ENCODE data around the gene MBD5.

Gene MBD5

DNA sequence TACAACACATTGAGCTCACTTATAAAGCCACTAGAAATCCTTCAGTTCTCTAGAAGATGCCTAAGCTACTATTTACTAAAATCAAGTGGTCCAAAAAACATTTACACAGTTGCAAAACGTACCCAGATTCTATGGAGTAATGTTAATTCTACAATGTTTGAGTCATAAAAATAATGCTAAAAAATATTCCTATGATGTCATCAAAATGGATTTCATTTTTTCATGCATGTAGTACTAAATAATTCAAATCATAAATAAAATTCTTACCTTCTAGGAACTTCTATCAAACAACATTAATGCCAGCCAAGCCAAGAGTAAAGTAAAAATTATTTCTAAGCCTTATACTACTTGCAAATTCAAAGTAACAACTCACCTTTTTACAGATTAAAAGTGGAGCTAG, 454.7 kb downstream of the MBD5 start:
- Mint-ChIP-seq H3K27me3 (no peaks in the 10 kb centered on the region), H3K36me3 (no peaks in the 10 kb centered on the region), H3K9me3 (no peaks in the 10 kb centered on the region), H3K4me1 (no peaks in the 10 kb centered on the region), H3K4me3 (no peak overlapping the region), H3K27ac (no peak overlapping the region)
- DNase-seq (no peak), ATAC-seq (replicated peaks) (no peak)

DNA sequence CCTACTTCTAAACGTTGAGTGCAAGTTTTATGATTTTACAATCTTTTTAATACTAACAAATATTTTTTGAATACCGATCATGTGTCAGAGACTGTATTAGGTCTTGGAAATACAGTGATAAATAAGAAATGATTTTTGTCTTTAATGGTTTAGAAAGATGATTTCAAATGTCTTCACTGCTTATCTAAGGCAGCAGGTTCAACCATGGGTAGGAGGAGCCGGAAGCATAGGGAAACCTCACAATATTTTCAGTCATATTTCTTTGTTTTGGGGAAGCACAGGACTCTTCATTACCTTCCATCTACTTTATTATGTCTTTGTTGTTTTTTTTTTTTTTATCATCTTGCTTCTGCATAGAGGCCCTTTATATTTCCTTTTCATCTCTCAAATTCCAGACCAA, 458.5 kb downstream of the MBD5 start:
- no peak overlapping the region for H3K4me3 Mint-ChIP-seq
- H3K36me3 Mint-ChIP-seq: peaks cover 8 to 9% of the 10 kb centered on the region in 2 donors
- DNase-seq (no peak), ATAC-seq (replicated peaks) (no peak)
- no peak overlapping the region for H3K27ac Mint-ChIP-seq
- H3K9me3 Mint-ChIP-seq: peaks cover 7 to 9% of the 10 kb centered on the region in 2 donors
- H3K4me1 Mint-ChIP-seq: peaks cover 8 to 18% of the 10 kb centered on the region in 2 donors
- H3K27me3 Mint-ChIP-seq: no peaks in the 10 kb centered on the region

DNA sequence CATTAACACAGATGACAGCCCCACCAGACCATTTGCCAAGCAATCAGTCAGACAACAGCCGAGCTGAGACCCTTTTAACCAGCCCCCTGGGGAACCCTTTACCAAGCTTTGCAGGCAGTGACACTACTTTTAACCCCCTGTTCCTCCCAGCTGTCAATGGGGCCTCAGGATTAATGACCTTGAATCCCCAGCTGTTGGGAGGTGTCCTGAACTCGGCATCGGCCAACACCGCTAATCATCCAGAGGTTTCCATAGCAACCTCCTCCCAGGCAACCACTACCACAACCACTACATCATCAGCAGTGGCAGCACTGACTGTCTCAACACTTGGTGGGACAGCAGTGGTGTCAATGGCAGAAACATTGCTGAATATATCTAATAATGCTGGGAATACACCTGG, 462.8 kb downstream of the MBD5 start:
- H3K27ac Mint-ChIP-seq: peak overlapping the region; percentile 31
- ATAC-seq (replicated peaks): no peak
- H3K27me3 Mint-ChIP-seq: no peaks in the 10 kb centered on the region
- peaks cover 8 to 16% of the 10 kb centered on the region in 2 donors for H3K36me3 Mint-ChIP-seq
- no peak for DNase-seq
- peaks cover 8 to 19% of the 10 kb centered on the region in 2 donors for H3K4me1 Mint-ChIP-seq
- H3K4me3 Mint-ChIP-seq: no peak overlapping the region
- H3K9me3 Mint-ChIP-seq: peaks cover 7 to 9% of the 10 kb centered on the region in 2 donors

DNA sequence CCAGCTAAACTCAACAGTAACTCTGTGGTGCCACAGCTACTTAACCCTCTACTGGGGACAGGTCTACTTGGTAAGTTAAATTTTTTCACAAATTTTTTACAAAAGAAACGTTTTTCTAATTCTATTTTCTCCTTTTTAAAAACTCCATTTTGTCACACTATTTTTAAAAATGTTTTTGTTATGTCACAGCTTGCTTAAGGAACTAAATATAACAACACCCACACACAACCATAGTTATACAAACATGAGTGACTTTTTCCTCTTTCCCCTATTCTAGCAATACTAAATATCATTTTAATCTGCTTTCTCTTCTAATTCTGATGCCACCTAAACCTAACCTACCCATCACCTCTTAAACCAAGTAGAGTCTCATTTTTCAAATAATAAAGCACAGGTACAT, 463.2 kb downstream of the MBD5 start:
- ATAC-seq (replicated peaks) (no peak), DNase-seq (no peak)
- Mint-ChIP-seq H3K27ac (no peak overlapping the region), H3K36me3 (peaks cover 8 to 16% of the 10 kb centered on the region in 2 donors), H3K27me3 (no peaks in the 10 kb centered on the region), H3K9me3 (peaks cover 7 to 9% of the 10 kb centered on the region in 2 donors), H3K4me3 (no peak overlapping the region), H3K4me1 (peaks cover 8 to 19% of the 10 kb centered on the region in 2 donors)

DNA sequence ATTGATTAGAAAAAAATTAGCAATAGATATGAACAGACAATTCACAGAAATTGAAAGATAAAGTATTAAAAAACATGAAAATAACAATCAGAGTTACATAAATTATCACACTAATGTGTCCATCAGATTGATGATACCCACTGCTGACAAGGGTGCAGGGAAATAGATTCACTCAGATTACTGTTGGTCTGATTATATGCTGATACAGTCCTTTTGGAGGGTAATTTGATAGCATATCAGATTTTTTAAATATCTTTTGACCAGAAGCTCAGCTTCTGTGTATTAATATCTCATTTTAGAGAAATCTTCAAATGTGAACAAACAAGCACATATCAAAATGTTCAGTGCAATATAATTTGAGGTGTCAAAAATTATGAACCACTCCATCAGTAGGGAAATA, 465.8 kb downstream of the MBD5 start:
- H3K4me3 Mint-ChIP-seq: no peak overlapping the region
- DNase-seq: no peak
- ATAC-seq (replicated peaks): no peak
- peaks cover 7 to 9% of the 10 kb centered on the region in 2 donors for H3K9me3 Mint-ChIP-seq
- peaks cover 8 to 19% of the 10 kb centered on the region in 2 donors for H3K4me1 Mint-ChIP-seq
- no peak overlapping the region for H3K27ac Mint-ChIP-seq
- no peaks in the 10 kb centered on the region for H3K27me3 Mint-ChIP-seq
- H3K36me3 Mint-ChIP-seq: peaks cover 10 to 31% of the 10 kb centered on the region in 2 donors

DNA sequence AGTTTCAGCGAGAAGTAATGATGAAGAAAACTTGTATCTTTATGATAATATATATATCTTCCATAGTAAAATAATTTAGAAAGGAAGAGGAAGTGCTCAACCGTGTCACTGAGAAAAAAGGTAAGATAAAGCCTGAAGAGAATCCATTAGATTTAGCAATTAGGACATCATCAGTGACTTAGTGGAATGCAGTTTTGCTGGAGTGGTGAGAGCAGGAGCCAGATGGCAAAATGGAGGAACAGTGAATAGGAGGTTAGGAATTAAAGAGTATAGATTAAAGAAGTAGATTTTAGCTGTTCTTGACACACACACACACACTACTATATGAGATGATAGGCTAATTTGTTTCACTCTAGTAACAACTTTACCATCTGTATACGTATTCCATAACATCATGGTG, 466.5 kb downstream of the MBD5 start:
- ATAC-seq (replicated peaks): no peak
- H3K27me3 Mint-ChIP-seq: no peaks in the 10 kb centered on the region
- peaks cover 10 to 31% of the 10 kb centered on the region in 2 donors for H3K36me3 Mint-ChIP-seq
- peaks cover 8 to 19% of the 10 kb centered on the region in 2 donors for H3K4me1 Mint-ChIP-seq
- peaks cover 7 to 9% of the 10 kb centered on the region in 2 donors for H3K9me3 Mint-ChIP-seq
- DNase-seq: no peak
- H3K4me3 Mint-ChIP-seq: no peak overlapping the region
- H3K27ac Mint-ChIP-seq: no peak overlapping the region

DNA sequence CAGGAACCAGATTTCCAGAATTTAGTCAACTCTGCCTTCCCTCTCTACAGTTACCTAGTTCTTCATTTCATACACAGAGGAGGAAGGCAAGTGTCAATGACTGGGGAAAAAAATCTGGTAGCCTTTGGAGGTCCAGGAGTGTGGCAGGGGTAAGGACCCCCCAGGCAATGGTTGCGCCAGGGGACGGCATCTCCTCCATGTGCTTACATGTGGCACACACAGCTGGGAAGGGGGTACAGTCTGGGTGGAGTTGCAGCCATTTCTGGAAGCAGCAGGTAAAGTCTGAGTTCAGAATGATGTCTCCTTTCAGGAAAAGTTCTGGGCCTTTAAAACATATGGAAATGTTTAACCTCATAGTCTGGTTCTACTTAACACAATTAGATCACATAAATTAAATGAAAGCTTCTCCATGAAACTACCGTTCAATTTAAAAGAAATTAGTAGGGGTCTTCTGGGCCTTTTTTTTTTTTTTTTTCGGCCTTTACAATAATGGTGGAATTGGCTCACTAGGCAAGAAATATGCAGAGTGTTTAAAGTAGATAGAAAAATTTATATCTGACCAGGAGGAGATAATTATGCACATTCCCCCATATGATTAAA, 470.0 kb downstream of the MBD5 start:
- Mint-ChIP-seq H3K9me3 (no peaks in the 10 kb centered on the region), H3K27ac (no peak overlapping the region), H3K4me3 (no peak overlapping the region), H3K4me1 (peaks cover 15 to 26% of the 10 kb centered on the region in 2 donors), H3K27me3 (no peaks in the 10 kb centered on the region), H3K36me3 (peaks cover 3 to 22% of the 10 kb centered on the region in 2 donors)
- ATAC-seq (replicated peaks): no peak
- DNase-seq: no peak

DNA sequence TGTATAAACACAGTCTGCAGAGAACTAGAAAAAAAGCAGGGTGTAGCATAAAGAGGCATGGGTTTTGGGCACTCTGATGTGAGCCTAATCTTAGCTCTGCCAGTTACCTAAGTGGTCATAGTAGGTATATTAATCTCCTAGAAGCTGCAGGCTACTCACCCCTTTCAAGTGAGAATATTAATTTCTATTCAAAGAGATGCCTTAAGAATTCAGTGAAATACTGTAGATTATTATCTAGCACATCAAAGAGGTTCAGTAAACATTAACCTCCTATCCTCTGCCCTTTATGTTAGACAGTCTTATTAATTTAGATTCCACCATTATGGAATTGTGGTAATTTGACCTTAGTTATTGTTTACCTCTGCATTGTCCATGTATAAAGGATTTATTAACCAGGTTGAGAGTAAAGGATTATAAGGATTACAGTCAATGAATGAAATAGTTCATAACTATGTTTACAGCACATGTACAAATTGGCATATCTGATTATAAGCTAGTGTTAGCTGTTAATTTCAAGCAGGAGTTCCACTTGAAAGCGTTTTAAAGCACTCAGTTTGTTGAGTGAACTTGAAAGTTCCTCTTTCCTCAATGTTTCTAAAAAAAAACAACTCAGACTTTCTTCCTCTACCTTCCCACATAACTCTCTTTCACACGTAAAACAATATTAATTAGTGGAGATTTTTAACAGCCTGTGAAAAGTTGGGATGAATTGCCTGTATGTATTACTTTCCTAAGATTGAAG, 473.1 kb downstream of the MBD5 start:
- Mint-ChIP-seq H3K27me3 (no peaks in the 10 kb centered on the region), H3K9me3 (no peaks in the 10 kb centered on the region), H3K27ac (peak overlapping the region; percentile 80), H3K4me3 (peak overlapping the region; percentile 35 to 61), H3K4me1 (peaks cover 18 to 39% of the 10 kb centered on the region in 2 donors), H3K36me3 (peaks cover 3 to 15% of the 10 kb centered on the region in 2 donors)
- ATAC-seq (replicated peaks) (peak; percentile 68 to 71), DNase-seq (no peak)

DNA sequence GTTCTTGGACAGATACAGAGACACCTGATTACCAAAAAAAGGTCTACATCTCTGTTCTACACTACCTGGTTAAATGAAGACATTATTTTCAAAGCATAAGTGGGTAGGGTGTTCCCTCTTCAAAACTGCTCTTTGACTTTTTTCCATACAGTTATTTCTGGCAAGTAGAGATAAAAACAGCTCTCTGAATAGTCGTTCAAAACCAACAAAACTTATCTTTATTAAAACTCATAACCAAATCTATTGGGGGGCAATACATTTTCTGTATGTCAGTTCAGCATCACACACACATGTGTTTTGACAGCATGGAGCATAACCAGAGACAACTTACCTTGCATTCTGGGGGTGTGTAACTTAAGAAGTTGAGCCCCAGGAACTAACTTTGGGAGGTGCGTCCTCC, 474.7 kb downstream of the MBD5 start:
- H3K9me3 Mint-ChIP-seq: no peaks in the 10 kb centered on the region
- peaks cover 0 to 3% of the 10 kb centered on the region in 2 donors for H3K36me3 Mint-ChIP-seq
- H3K4me1 Mint-ChIP-seq: peaks cover 18 to 39% of the 10 kb centered on the region in 2 donors
- H3K27ac Mint-ChIP-seq: no peak overlapping the region
- H3K4me3 Mint-ChIP-seq: no peak overlapping the region
- H3K27me3 Mint-ChIP-seq: no peaks in the 10 kb centered on the region
- ATAC-seq (replicated peaks) (no peak), DNase-seq (no peak)

DNA sequence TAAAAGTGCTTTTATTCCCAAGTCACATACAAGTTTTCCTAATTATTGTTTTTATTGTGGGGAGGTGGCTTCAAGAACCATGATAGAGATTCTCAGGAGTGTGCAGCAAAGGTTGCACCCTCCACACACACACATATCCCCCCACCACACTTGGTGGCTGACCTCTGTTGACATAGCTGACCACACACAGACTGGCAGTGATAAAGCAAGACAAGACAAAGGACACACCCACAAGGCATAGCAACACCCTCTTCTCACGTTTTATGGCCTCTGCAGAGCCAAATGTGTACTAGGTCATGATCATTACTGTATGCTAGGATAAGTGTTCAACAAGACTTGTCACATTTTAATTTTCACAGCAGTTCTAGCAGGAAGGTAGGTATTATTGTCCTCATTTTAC, 480.7 kb downstream of the MBD5 start:
- Mint-ChIP-seq H3K9me3 (no peaks in the 10 kb centered on the region), H3K4me3 (no peak overlapping the region), H3K27ac (no peak overlapping the region), H3K36me3 (no peaks in the 10 kb centered on the region), H3K27me3 (no peaks in the 10 kb centered on the region), H3K4me1 (peaks cover 5 to 15% of the 10 kb centered on the region in 2 donors)
- ATAC-seq (replicated peaks) (no peak), DNase-seq (no peak)

DNA sequence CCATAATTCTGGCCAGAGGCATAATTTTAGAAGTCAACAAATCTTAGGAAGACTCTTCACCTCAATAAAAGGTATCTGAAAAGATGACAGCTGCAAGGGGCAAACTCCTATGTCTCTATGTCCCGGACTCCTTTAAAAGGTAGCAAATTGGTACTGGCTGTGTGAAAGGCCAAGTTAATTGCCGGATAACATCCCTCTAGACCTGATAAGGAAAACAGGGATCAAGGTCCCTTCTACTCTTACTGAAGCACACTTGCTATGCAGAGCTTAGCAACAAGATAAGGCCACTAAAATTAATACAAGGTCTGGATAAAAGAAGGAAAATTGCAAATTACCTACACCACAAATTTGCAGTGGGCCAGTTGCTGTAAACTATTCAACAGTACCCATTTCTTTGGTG, 482.6 kb downstream of the MBD5 start:
- H3K9me3 Mint-ChIP-seq: no peaks in the 10 kb centered on the region
- H3K27ac Mint-ChIP-seq: no peak overlapping the region
- peaks cover 5 to 10% of the 10 kb centered on the region in 2 donors for H3K4me1 Mint-ChIP-seq
- H3K27me3 Mint-ChIP-seq: no peaks in the 10 kb centered on the region
- no peak for DNase-seq
- no peak for ATAC-seq (replicated peaks)
- H3K4me3 Mint-ChIP-seq: no peak overlapping the region
- no peaks in the 10 kb centered on the region for H3K36me3 Mint-ChIP-seq

DNA sequence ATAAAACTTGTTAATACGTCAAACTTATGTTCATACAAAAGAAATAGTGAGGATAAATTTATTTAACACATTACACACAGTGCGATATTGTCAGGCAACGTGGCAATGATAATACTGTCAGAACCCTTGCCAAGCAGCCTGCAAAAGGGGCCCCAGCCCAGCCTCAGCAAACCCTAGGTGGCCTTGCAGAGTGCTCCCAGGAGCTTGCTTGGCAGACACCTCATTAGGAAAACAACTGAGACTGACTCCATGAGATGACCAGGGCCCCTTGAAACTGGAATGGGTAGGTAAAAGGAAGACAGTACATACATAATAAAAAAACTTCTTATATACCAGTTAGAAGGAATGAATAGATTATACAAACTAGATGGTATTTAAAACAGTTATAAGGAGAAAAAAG, 487.1 kb downstream of the MBD5 start:
- H3K27me3 Mint-ChIP-seq: no peaks in the 10 kb centered on the region
- no peaks in the 10 kb centered on the region for H3K9me3 Mint-ChIP-seq
- H3K27ac Mint-ChIP-seq: no peak overlapping the region

DNA sequence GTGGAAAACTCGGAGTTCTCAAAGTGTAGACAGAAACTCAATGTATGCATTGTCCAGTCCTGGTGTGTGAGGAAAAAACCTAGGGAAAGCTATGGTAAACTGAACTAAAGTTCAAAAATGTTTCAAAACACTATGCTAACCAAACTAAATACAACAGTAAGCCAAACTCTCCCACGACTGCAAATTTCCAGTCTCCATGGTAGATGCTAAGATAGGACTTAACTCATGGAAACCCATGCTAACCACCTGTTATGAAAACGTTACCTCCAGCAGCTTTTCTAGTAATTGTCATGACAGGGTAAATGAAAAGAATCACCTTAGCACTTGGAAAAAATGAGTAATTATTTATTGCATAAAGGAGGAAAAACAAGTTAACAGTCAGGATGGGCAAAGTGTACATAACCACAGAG, 488.0 kb downstream of the MBD5 start:
- ATAC-seq (replicated peaks) (no peak), DNase-seq (no peak)
- H3K27me3 Mint-ChIP-seq: no peaks in the 10 kb centered on the region
- peak overlapping the region; percentile 75 to 83 for H3K4me3 Mint-ChIP-seq
- H3K36me3 Mint-ChIP-seq: no peaks in the 10 kb centered on the region
- H3K27ac Mint-ChIP-seq: peak overlapping the region; percentile 75
- peaks cover 12 to 21% of the 10 kb centered on the region in 2 donors for H3K4me1 Mint-ChIP-seq
- H3K9me3 Mint-ChIP-seq: no peaks in the 10 kb centered on the region

More for the DNA sequence above, 487.1 kb downstream of the MBD5 start:
- DNase-seq (no peak), ATAC-seq (replicated peaks) (no peak)
- Mint-ChIP-seq H3K4me3 (no peak overlapping the region), H3K4me1 (peaks cover 12 to 21% of the 10 kb centered on the region in 2 donors), H3K36me3 (no peaks in the 10 kb centered on the region)

DNA sequence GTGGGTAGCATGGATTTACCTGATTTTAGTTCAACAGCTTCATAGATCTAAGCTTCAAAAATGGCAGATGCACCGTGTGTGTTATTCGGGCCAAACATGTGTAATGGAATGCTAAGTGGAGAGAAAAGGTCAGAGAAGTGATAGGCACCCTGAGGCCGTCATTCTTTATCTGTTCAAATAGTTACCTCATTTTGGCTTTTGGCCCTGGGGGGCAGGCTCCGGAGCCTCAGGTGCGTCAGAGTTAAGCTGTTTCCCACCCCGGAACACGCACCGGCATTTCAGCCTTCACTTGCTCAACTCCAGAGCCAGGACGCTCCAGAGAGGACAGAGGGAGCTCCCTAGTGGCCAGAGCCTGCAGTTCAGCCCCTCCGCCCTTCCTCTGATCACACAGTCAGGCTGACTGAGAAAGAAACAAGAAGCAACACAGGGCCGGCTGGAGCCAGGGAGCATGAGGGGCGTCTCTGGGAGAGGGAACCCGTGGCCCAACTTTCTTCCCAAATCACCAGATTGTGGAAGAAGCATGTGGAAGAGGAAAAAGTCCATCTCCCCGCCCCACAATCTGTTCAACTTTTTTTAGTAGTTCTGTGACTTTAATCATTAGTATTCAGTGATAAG, 488.5 kb downstream of the MBD5 start:
- peak; percentile 82 for DNase-seq
- ATAC-seq (replicated peaks): peak; percentile 99 to 100
- no peaks in the 10 kb centered on the region for H3K9me3 Mint-ChIP-seq
- H3K27me3 Mint-ChIP-seq: no peaks in the 10 kb centered on the region
- H3K4me1 Mint-ChIP-seq: peaks cover 12 to 21% of the 10 kb centered on the region in 2 donors
- peaks cover 0 to 1% of the 10 kb centered on the region in 2 donors for H3K36me3 Mint-ChIP-seq
- H3K27ac Mint-ChIP-seq: peak overlapping the region; percentile 75
- H3K4me3 Mint-ChIP-seq: peak overlapping the region; percentile 75 to 83

DNA sequence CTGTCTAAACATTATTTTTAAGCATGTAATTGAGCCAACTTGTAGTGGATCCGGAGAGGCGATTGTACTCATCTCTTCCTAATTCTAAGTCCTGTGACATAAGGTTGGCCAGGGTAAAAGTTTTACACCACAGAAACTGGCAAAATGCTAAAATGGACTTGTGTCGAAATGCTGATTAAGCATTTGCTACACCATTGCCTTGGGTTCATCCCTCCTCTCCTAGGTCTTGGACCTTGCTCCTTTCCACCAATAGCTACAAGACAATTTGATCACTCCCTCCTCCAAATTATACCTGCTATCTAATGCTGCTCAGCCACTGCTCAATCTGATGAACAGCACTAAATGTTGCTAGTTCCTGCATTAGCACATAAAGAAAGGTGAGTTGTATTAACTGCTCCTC, 491.0 kb downstream of the MBD5 start:
- Mint-ChIP-seq H3K27ac (no peak overlapping the region), H3K4me1 (peaks cover 8 to 11% of the 10 kb centered on the region in 2 donors)

More for the DNA sequence above, 491.0 kb downstream of the MBD5 start:
- Mint-ChIP-seq H3K9me3 (no peaks in the 10 kb centered on the region), H3K36me3 (peaks cover 4 to 6% of the 10 kb centered on the region in 2 donors), H3K4me3 (no peak overlapping the region), H3K27me3 (no peaks in the 10 kb centered on the region)
- DNase-seq (no peak), ATAC-seq (replicated peaks) (no peak)

All from stimulated activated naive B cell treated with anti-CD40 and anti-IgM and Interleukin-4, amounts not matched to agents 10 μg/mL and 1 μg/mL and 100 μg/mL, for 72 hours (primary cell).